Activated naive CD4-positive, alpha-beta T cell (primary cell): ENCODE results near the gene STX10.
A peak's percentile ranks its signal among the peaks of the same experiment; 100 is the strongest.

Experiments
- DNase-seq, 4 experiments: peaks; one replicate each; lab custom pipeline; 2025; lab: John Stamatoyannopoulos, UW

The STX10 gene

GRCh38 chr19:13100031-13100588 is 50.1 kb downstream of the STX10 start:
- peak; percentile 20 to 34 (median 27) for DNase-seq

GRCh38 chr19:13099073-13099999 is 50.8 kb downstream of the STX10 start:
- peak; percentile 41 to 75 (median 50) for DNase-seq

- peak in 1 of 4 experiments; percentile 16 for DNase-seq
These were observed 51.7 kb downstream of the STX10 start for GRCh38 chr19:13098277-13099072.

- no peak for DNase-seq
These were observed 52.5 kb downstream of the STX10 start for GRCh38 chr19:13097463-13098258.

GRCh38 chr19:13097033-13097462 is 53.1 kb downstream of the STX10 start:
- no peak for DNase-seq

GRCh38 chr19:13095934-13096927 is 53.9 kb downstream of the STX10 start:
- no peak for DNase-seq

- DNase-seq: no peak
These were observed 54.8 kb downstream of the STX10 start for GRCh38 chr19:13095393-13095784.

GRCh38 chr19:13094771-13095392 is 55.3 kb downstream of the STX10 start:
- no peak for DNase-seq

- DNase-seq: no peak
These were observed 56.1 kb downstream of the STX10 start for GRCh38 chr19:13094106-13094504.
